Osteoblast (primary cell): ENCODE data around the gene MCM3. TPM values are rescaled to one million over a fixed set of nuclear protein-coding genes. Genes with fewer than 3 reads are reported as not detected.

Experiments used
- DNase-seq: peaks from one replicate; pipeline ENCODE4 v3.0.0; 2011; ENCODE audit warnings: low spot score, mixed read lengths; ENCODE audit not compliant: insufficient read length; ENCODE audit errors: missing footprints
- H2AFZ ChIP-seq: 2 replicates; pipeline ENCODE4 v1.6.0; 2011; ENCODE audit warnings: mild to moderate bottlenecking, low read length
- H3K27ac ChIP-seq: 2 replicates; pipeline ENCODE4 v1.5.1; 2011; ENCODE audit warnings: mild to moderate bottlenecking, low read depth, low read length, moderate library complexity
- H3K27me3 ChIP-seq: 2 replicates; pipeline ENCODE4 v1.6.0; 2012; ENCODE audit warnings: mild to moderate bottlenecking, control low read depth, inconsistent platforms, low read length, moderate library complexity; ENCODE audit not compliant: insufficient read depth
- H3K36me3 ChIP-seq: 2 replicates; pipeline ENCODE4 v1.5.1; 2011; ENCODE audit warnings: mild to moderate bottlenecking, low read length, control low read depth, moderate library complexity; ENCODE audit not compliant: insufficient read depth
- H3K4me1 ChIP-seq: 2 replicates; pipeline ENCODE4 v1.5.1; 2011; ENCODE audit warnings: mild to moderate bottlenecking, low read length, control low read depth, moderate library complexity; ENCODE audit not compliant: insufficient read depth
- H3K4me2 ChIP-seq: 2 replicates; pipeline ENCODE4 v1.6.0; 2011; ENCODE audit warnings: mild to moderate bottlenecking, low read length; ENCODE audit not compliant: insufficient read depth
- H3K4me3 ChIP-seq: fragments of 200-600 bp; sonication (generic); 3 replicates; pipeline ENCODE4 v1.5.1; 2012; ENCODE audit warnings: mild to moderate bottlenecking, low read length, inconsistent platforms; ENCODE audit not compliant: insufficient read depth
- H3K79me2 ChIP-seq: 2 replicates; pipeline ENCODE4 v1.6.0; 2012; ENCODE audit warnings: mild to moderate bottlenecking, low read length, control low read depth, inconsistent platforms; ENCODE audit not compliant: insufficient read depth
- H3K9me3 ChIP-seq: 2 replicates; pipeline ENCODE4 v1.5.1; 2011; ENCODE audit warnings: low read depth, low read length, control low read depth
- H4K20me1 ChIP-seq: 2 replicates; pipeline ENCODE4 v1.6.0; 2012; ENCODE audit warnings: mild to moderate bottlenecking, low read length, control low read depth; ENCODE audit not compliant: insufficient read depth
- total RNA-seq: library from RNA; depleted of rRNA; stranded (reverse); fragments of >200 nt; gene quantifications from 2 replicates; pipeline ENCODE4 v1.2.3, GENCODE V29; 2012
- TF ChIP-seq, protein P1 (sequence below): IDR thresholded peaks from 2 replicates; pipeline ENCODE4 v1.5.1; 2011; ENCODE audit warnings: mild to moderate bottlenecking, low read depth, low read length, moderate library complexity; ENCODE audit errors: extremely low read depth

The MCM3 gene
- total RNA-seq, 1 donor: 19.2 TPM

GRCh38 chr6:52217761-52218160, 66.8 kb downstream of the MCM3 start:
- Histone ChIP-seq H4K20me1 (no peaks in the 10 kb centered on the region), H3K9me3 (no peaks in the 10 kb centered on the region), H3K4me2 (no peak overlapping the region), H3K4me1 (no peaks in the 10 kb centered on the region), H3K4me3 (no peak overlapping the region), H3K27me3 (no peaks in the 10 kb centered on the region), H3K79me2 (no peaks in the 10 kb centered on the region), H2AFZ (no peak overlapping the region), H3K27ac (no peak overlapping the region), H3K36me3 (no peaks in the 10 kb centered on the region)
- TF ChIP-seq, protein P1, sequence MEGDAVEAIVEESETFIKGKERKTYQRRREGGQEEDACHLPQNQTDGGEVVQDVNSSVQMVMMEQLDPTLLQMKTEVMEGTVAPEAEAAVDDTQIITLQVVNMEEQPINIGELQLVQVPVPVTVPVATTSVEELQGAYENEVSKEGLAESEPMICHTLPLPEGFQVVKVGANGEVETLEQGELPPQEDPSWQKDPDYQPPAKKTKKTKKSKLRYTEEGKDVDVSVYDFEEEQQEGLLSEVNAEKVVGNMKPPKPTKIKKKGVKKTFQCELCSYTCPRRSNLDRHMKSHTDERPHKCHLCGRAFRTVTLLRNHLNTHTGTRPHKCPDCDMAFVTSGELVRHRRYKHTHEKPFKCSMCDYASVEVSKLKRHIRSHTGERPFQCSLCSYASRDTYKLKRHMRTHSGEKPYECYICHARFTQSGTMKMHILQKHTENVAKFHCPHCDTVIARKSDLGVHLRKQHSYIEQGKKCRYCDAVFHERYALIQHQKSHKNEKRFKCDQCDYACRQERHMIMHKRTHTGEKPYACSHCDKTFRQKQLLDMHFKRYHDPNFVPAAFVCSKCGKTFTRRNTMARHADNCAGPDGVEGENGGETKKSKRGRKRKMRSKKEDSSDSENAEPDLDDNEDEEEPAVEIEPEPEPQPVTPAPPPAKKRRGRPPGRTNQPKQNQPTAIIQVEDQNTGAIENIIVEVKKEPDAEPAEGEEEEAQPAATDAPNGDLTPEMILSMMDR: no peak
- no peak for DNase-seq

DNA sequence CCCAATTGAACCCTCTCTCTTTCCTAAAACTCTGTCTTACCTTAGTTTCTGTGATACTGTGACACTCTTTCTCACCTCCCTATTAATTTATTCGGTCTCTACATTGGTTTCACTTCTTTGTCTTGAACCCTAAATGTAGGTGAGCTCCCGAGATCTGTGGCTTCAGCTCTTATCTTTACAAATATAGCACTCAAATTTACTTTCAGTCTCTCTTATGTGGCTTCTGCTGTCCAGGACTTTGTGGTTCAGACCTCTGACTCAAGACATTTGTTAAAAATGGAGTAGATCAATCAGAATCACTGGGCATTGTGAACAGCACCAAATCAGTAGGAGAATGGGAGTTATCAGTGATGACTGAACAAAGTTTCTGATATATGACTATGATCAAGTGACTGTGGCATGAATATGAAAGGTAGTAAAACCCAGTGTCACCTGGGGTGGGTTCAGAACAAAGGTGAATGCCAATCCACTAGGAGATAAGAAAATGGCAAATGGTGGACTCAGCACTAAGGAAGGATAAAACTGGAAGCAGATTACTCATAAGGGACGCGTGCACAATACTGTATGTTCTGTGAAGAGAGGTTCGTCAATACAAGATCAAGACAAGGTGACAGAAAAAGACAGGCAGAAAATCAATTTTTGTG, 67.5 kb downstream of the MCM3 start:
- H3K36me3 ChIP-seq: no peaks in the 10 kb centered on the region
- no peaks in the 10 kb centered on the region for H3K9me3 ChIP-seq
- H2AFZ ChIP-seq: no peak overlapping the region
- no peaks in the 10 kb centered on the region for H4K20me1 ChIP-seq
- no peak for DNase-seq
- TF ChIP-seq, protein P1: no peak
- H3K4me1 ChIP-seq: no peaks in the 10 kb centered on the region
- H3K4me3 ChIP-seq: no peak overlapping the region
- H3K27ac ChIP-seq: no peak overlapping the region
- no peaks in the 10 kb centered on the region for H3K79me2 ChIP-seq
- H3K4me2 ChIP-seq: no peak overlapping the region
- no peaks in the 10 kb centered on the region for H3K27me3 ChIP-seq

GRCh38 chr6:52215787-52216186, 68.8 kb downstream of the MCM3 start:
- H3K79me2 ChIP-seq: no peaks in the 10 kb centered on the region
- H3K4me1 ChIP-seq: no peaks in the 10 kb centered on the region
- H3K9me3 ChIP-seq: no peaks in the 10 kb centered on the region
- no peaks in the 10 kb centered on the region for H4K20me1 ChIP-seq
- no peaks in the 10 kb centered on the region for H3K36me3 ChIP-seq
- no peak overlapping the region for H3K4me3 ChIP-seq
- H3K4me2 ChIP-seq: no peak overlapping the region
- no peak for DNase-seq
- TF ChIP-seq, protein P1: no peak
- no peak overlapping the region for H3K27ac ChIP-seq
- H2AFZ ChIP-seq: no peak overlapping the region
- H3K27me3 ChIP-seq: no peaks in the 10 kb centered on the region

Other genes starting within 250 kb of the MCM3 start
- not detected in 2 replicates for gene PKHD1, start 197.1 kb downstream of the MCM3 start, total RNA-seq
- not detected in 2 replicates for gene IL17A, start 98.4 kb downstream of the MCM3 start, total RNA-seq
- not detected in 2 replicates for gene IL17F, start 40.2 kb downstream of the MCM3 start, total RNA-seq
- gene PAQR8, start 77.4 kb upstream of the MCM3 start, total RNA-seq: 3.5 and 3.6 TPM in 2 replicates
- gene EFHC1, start 135.6 kb upstream of the MCM3 start, total RNA-seq: 31.1 and 31.2 TPM in 2 replicates